ENCODE data around the gene ZNF157. TPM values are rescaled to one million over a fixed set of nuclear protein-coding genes. Genes with fewer than 3 reads are reported as not detected.

Gene ZNF157
- total and polyA plus RNA-seq, 2 of the 8 experiments (the other 6 are each of a cell fraction or from before 2014, with no cell fraction given) = 0.67 to 2.2 TPM

DNA sequence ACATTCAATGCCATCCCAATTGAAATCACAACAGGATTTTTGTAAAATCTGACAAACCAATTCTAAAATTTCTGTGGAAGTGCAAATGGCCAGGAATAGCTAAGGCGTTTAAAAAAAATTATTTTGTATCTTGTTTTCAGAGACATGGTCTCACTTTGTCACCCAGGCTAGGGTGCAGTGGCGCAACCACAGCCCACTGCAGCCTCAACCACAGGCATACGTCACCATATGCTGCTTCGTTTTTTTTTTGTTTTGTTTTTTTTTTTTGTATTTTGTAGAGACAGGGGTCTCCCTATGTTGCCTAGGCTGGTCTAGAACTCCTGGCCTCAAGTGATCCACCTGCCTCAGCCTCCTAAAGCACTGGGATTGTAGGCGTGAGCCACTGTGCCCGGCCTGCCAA lies 88.2 kb downstream of the ZNF157 start:
- Histone ChIP-seq H4K8ac (ENCODE audit: extremely low read depth, insufficient read depth, low read length) (no peak overlapping the region), H3K9ac (replicated peaks in 1 of 4; ENCODE audit: extremely low read depth in 1 of 4, low read depth in 3 of 4, low read length in 3 of 4) (no peak overlapping the region), H2AFZ (ENCODE audit: low read length) (no peak overlapping the region), H3K4me3 (ENCODE audit: extremely low read depth in 1 of 4, insufficient read depth in 2 of 4, low read depth in 3 of 4, low read length in 4 of 4) (no peak overlapping the region), H3K4me1 (replicated peaks in 1 of 4; ENCODE audit: control insufficient read depth in 3 of 4, insufficient read depth in 4 of 4, low read length in 3 of 4) (no peaks in the 10 kb centered on the region; a peak in 1 of 7 replicates), H2BK15ac (ENCODE audit: low read length) (no peak overlapping the region), H2BK12ac (ENCODE audit: low read depth, low read length) (no peak overlapping the region), H4K91ac (replicated peaks; ENCODE audit: insufficient read length, low read length) (no peak overlapping the region), H3K56ac (replicated peaks; ENCODE audit: insufficient read length, low read depth, low read length) (no peak overlapping the region), H3K27ac (ENCODE audit: low read depth, low read length) (no peak overlapping the region), H3K27me3 (replicated peaks in 1 of 4; ENCODE audit: control insufficient read depth in 3 of 4, extremely low read depth in 1 of 4, insufficient read depth in 3 of 4, low read length in 3 of 4) (no peaks in the 10 kb centered on the region), H2AK5ac (ENCODE audit: low read depth, low read length) (no peak overlapping the region), H2BK120ac (replicated peaks; ENCODE audit: low read depth, low read length) (no peak overlapping the region), H3K79me1 (ENCODE audit: low read depth, low read length) (no peaks in the 10 kb centered on the region), H3K23me2 (ENCODE audit: low read depth, low read length) (no peaks in the 10 kb centered on the region), H4K20me1 (replicated peaks in 1 of 2; ENCODE audit: control insufficient read depth in 1 of 2, insufficient read depth in 2 of 2, low read length in 2 of 2) (no peaks in the 10 kb centered on the region), H3K79me2 (ENCODE audit: control insufficient read depth in 1 of 2, insufficient read depth in 2 of 2, low read length in 2 of 2) (no peaks in the 10 kb centered on the region), H3K18ac (ENCODE audit: extremely low read depth, low read length) (no peak overlapping the region), H2BK20ac (ENCODE audit: low read length) (no peak overlapping the region), H3K14ac (ENCODE audit: insufficient read length) (no peak overlapping the region), H3K9me3 (ENCODE audit: insufficient read depth in 2 of 2, low read depth in 1 of 2, low read length in 1 of 2) (no peaks in the 10 kb centered on the region), H3K36me3 (ENCODE audit: control insufficient read depth in 2 of 4, insufficient read depth in 4 of 4, low read length in 3 of 4) (peaks cover 0 to 3% (median 0%) of the 10 kb centered on the region in 4 experiments; a peak in 1 of 8 replicates), H3K4ac (replicated peaks; ENCODE audit: insufficient read length, low read depth, low read length) (no peak overlapping the region), H2BK5ac (ENCODE audit: low read depth, low read length) (no peak overlapping the region), H4K5ac (ENCODE audit: insufficient read length, low read depth, low read length) (no peak overlapping the region), H3K4me2 (ENCODE audit: insufficient read depth in 1 of 2, low read depth in 2 of 2, low read length in 2 of 2) (no peak overlapping the region), H3K23ac (ENCODE audit: insufficient read length) (no peak overlapping the region)
- FAIRE-seq = no peak
- POLR2A ChIA-PET (ENCODE audit: partially characterized antibody) = no interaction called here
- CTCF ChIA-PET (ENCODE audit: partially characterized antibody) = no interaction called here
- no peak for TF ChIP-seq RXRA (IDR thresholded peaks at IDR 0.05; ENCODE audit: insufficient read depth, low read depth, low read length)
- TF ChIP-seq PHF8 (conservative IDR thresholded peaks at IDR 0.05; ENCODE audit: low read depth, low read length) = no peak
- TF ChIP-seq CEBPB (IDR thresholded peaks at IDR 0.05; ENCODE audit: low read depth, low read length) = no peak
- no peak for TF ChIP-seq CBX5 (IDR thresholded peaks at IDR 0.05; ENCODE audit: low read depth, low read length)
- TF ChIP-seq TAF7 (optimal IDR thresholded peaks at IDR 0.05; ENCODE audit: borderline replicate concordance, low read depth, low read length) = no peak
- TF ChIP-seq BCL11A (IDR thresholded peaks at IDR 0.05; ENCODE audit: low read depth in 2 of 2, low read length in 2 of 2) = no peak
- TF ChIP-seq CTBP2 (IDR thresholded peaks at IDR 0.05; ENCODE audit: borderline replicate concordance, insufficient read depth, insufficient read length, low read length) = no peak
- no peak for TF ChIP-seq RBBP5 (IDR thresholded peaks at IDR 0.05; ENCODE audit: borderline replicate concordance, low read depth, low read length)
- no peak for TF ChIP-seq FOSL1 (IDR thresholded peaks at IDR 0.05; ENCODE audit: insufficient read depth, low read depth, low read length)
- no peak for TF ChIP-seq SIX5 (IDR thresholded peaks at IDR 0.05; ENCODE audit: low read depth, low read length)
- TF ChIP-seq SAP30 (IDR thresholded peaks at IDR 0.05; ENCODE audit: insufficient read depth, insufficient replicate concordance, low read length) = no peak
- 89% methylated on average over 5 of the region's 6 CpGs; no CpG with 5 or more reads in 1 of the 2 experiments for WGBS, 2 experiments (ENCODE audit: extremely low coverage in 1 of 2, insufficient coverage in 1 of 2, insufficient read length in 1 of 2, insufficient replicate concordance in 2 of 2, low coverage in 1 of 2, low lambda C conversion rate in 2 of 2, missing lambda C conversion rate in 1 of 2)
- no peak for DNase-seq (ENCODE audit: low read depth in 1 of 2, low spot score in 2 of 2)
